ENCODE results near the gene SMIM38. TPM values are rescaled to one million over a fixed set of nuclear protein-coding genes. Genes with fewer than 3 reads are reported as not detected.

The SMIM38 gene
- total and polyA plus RNA-seq, 2 experiments from 2014 or later = 0.38 TPM; not detected in 1

GRCh38 chr11:69114362-69114761, 41.4 kb upstream of the SMIM38 start:
- H3K27ac ChIP-seq (ENCODE audit: low read depth) = no peak overlapping the region
- H3K4me2 ChIP-seq = no peak overlapping the region
- no peaks in the 10 kb centered on the region for H3K36me3 ChIP-seq (ENCODE audit: insufficient read depth)
- H4K20me1 ChIP-seq (replicated peaks; ENCODE audit: insufficient read depth) = no peaks in the 10 kb centered on the region
- peaks cover 9% of the 10 kb centered on the region for H3K27me3 Mint-ChIP-seq (ENCODE audit: insufficient read depth, low read depth, poor library complexity)
- H3K9me2 ChIP-seq (ENCODE audit: insufficient read depth) = no peaks in the 10 kb centered on the region
- H3K27ac Mint-ChIP-seq = no peak overlapping the region
- H3K4me3 Mint-ChIP-seq = no peak overlapping the region
- no peak overlapping the region for H2AFZ ChIP-seq
- TF ChIP-seq EZH2phosphoT487 (IDR thresholded peaks at IDR 0.05; ENCODE audit: unreplicated experiment) (no peak), ZNF462 (CRISPR knock-in tag; IDR thresholded peaks at IDR 0.05) (no peak), POLR2AphosphoS5 (IDR thresholded peaks at IDR 0.05; ENCODE audit: low read depth) (no peak), EZH2 (IDR thresholded peaks at IDR 0.05; ENCODE audit: low read depth, unreplicated experiment) (no peak), ZNF331 (CRISPR knock-in tag; IDR thresholded peaks at IDR 0.05; ENCODE audit: low read depth) (no peak), ETS1 (IDR thresholded peaks at IDR 0.05) (no peak), REST (IDR thresholded peaks at IDR 0.05; ENCODE audit: unreplicated experiment) (no peak), CREB1 (CRISPR knock-in tag; IDR thresholded peaks at IDR 0.05; ENCODE audit: low read depth) (no peak)
- DNase-seq (ENCODE audit: low spot score) (no peak), ATAC-seq (no peak)
- peaks cover 3% of the 10 kb centered on the region; the same call in 2 of the 3 replicates for H3K36me3 Mint-ChIP-seq (ENCODE audit: low read depth)
- no peaks in the 10 kb centered on the region for H3K79me2 ChIP-seq (replicated peaks; ENCODE audit: insufficient read depth)
- H3K4me3 ChIP-seq = no peak overlapping the region
- H3F3A ChIP-seq (replicated peaks; ENCODE audit: low read depth) = no peaks in the 10 kb centered on the region
- no peaks in the 10 kb centered on the region for H3K27me3 ChIP-seq (ENCODE audit: insufficient read depth)
- no peaks in the 10 kb centered on the region for H3K4me1 Mint-ChIP-seq
- H3K4me1 ChIP-seq (ENCODE audit: insufficient read depth) = no peaks in the 10 kb centered on the region
- peaks cover 21% of the 10 kb centered on the region for H3K9me3 Mint-ChIP-seq

All from GM23338 (cell line).